ENCODE data around the gene FCSK.
"Not testable (repeated sequence)": the region's sequence is repeated elsewhere in the genome, so short reads cannot be mapped to it uniquely, and the experiment has no call there.

Gene FCSK

GRCh38 chr16:70451004-70451340, 3.4 kb upstream of the FCSK start:
- intact Hi-C loops (cut with DNase I), result not testable (repeated sequence)

GRCh38 chr16:70453117-70453891, 1.1 kb upstream of the FCSK start:
- intact Hi-C loops (cut with DNase I), result no loop called here
- peak in 1 of 10 donors; percentile 42 for DNase-seq

More at GRCh38 chr16:70451004-70451340, 3.4 kb upstream of the FCSK start:
- DNase-seq, result peak in 1 of 10 donors; percentile 78

- intact Hi-C loops (cut with DNase I), result loop anchor here (2.0 kb wide), 1 partner anchor 15 kb away; the partner anchor contains the start of gene ST3GAL2
- no peak for DNase-seq
These were observed 538 bp upstream of the FCSK start for GRCh38 chr16:70453892-70454221.

GRCh38 chr16:70455910-70456309, 1.5 kb downstream of the FCSK start:
- DNase-seq, result peak in 1 of 10 donors; percentile 41
- intact Hi-C loops (cut with DNase I), result loop anchor here (2.0 to 5.0 kb wide), 2 partner anchors 17 to 74 kb away; partner anchors contain the start of gene ST3GAL2

GRCh38 chr16:70457446-70458166, 3.2 kb downstream of the FCSK start:
- intact Hi-C loops (cut with DNase I), result loop anchor here (5.0 kb wide), 1 partner anchor 75 kb away; no protein-coding TSS in a partner anchor

GRCh38 chr16:70460737-70461261, 6.4 kb downstream of the FCSK start:
- intact Hi-C loops (cut with DNase I), result no loop called here

More at GRCh38 chr16:70457446-70458166, 3.2 kb downstream of the FCSK start:
- peak in 1 of 10 donors; percentile 5 for DNase-seq

GRCh38 chr16:70463235-70463634, 8.8 kb downstream of the FCSK start:
- intact Hi-C loops (cut with DNase I), result no loop called here
- DNase-seq, result no peak

More at GRCh38 chr16:70460737-70461261, 6.4 kb downstream of the FCSK start:
- peak in 1 of 10 donors; percentile 9 for DNase-seq

- peak in 1 of 10 donors; percentile 56 for DNase-seq
These were observed 11.8 kb downstream of the FCSK start for GRCh38 chr16:70465999-70466804.

GRCh38 chr16:70466805-70467076, 12.3 kb downstream of the FCSK start:
- no peak for DNase-seq
- intact Hi-C loops (cut with DNase I), result no loop called here

More at GRCh38 chr16:70465999-70466804, 11.8 kb downstream of the FCSK start:
- intact Hi-C loops (cut with DNase I), result no loop called here

- intact Hi-C loops (cut with DNase I), result no loop called here
- DNase-seq, result no peak
These were observed 12.7 kb downstream of the FCSK start for GRCh38 chr16:70467113-70467512.

GRCh38 chr16:70467608-70468007, 13.2 kb downstream of the FCSK start:
- no peak for DNase-seq
- intact Hi-C loops (cut with DNase I), result no loop called here

- no peak for DNase-seq
- intact Hi-C loops (cut with DNase I), result no loop called here
These were observed 14.6 kb downstream of the FCSK start for GRCh38 chr16:70468776-70469525.

GRCh38 chr16:70470141-70470926, 15.9 kb downstream of the FCSK start:
- peak in 1 of 10 donors; percentile 67 for DNase-seq
- intact Hi-C loops (cut with DNase I), result loop anchor here (2.0 kb wide), 1 partner anchor 76 kb away; no protein-coding TSS in a partner anchor

GRCh38 chr16:70470927-70471341, 16.5 kb downstream of the FCSK start:
- peak in 4 of 10 donors; percentile 26 to 86 (median 56) for DNase-seq
- intact Hi-C loops (cut with DNase I), result loop anchor here (2.0 kb wide), 1 partner anchor 76 kb away; no protein-coding TSS in a partner anchor

GRCh38 chr16:70472786-70473433, 18.5 kb downstream of the FCSK start:
- intact Hi-C loops (cut with DNase I), result no loop called here
- DNase-seq, result peak in 4 of 10 donors; percentile 22 to 81 (median 70)

GRCh38 chr16:70473446-70474319, 19.3 kb downstream of the FCSK start:
- peak in 2 of 10 donors; percentile 60 to 73 for DNase-seq
- intact Hi-C loops (cut with DNase I), result no loop called here

GRCh38 chr16:70474320-70475053, 20.1 kb downstream of the FCSK start:
- intact Hi-C loops (cut with DNase I), result no loop called here
- peak in 2 of 10 donors; percentile 60 to 71 for DNase-seq
